B cell (primary cell): Measurements from ENCODE around the gene TTC23L. TPM values are rescaled to one million over a fixed set of nuclear protein-coding genes. Genes with fewer than 3 reads are reported as not detected.

Source experiments
- ATAC-seq: fragments of 200-7000 bp; cut with Tn5 transposase; one replicate; pipeline ENCODE4 v1.10.0; 2021; ENCODE audit warnings: low read depth, mild to moderate bottlenecking, moderate number of reproducible peaks, moderate library complexity
- CTCF ChIA-PET: fragments of 350-600 bp; sonication (Branson Sonifier 250); formaldehyde crosslinking; loops from one replicate; lab custom pipeline; 2021; ENCODE audit warnings: antibody characterized with exemption, inconsistent platforms; lab: Charles Lee
- POLR2A ChIA-PET: fragments of 350-600 bp; sonication (Branson Sonifier 250); formaldehyde crosslinking; loops from one replicate; lab custom pipeline; 2021; ENCODE audit warnings: antibody characterized with exemption; lab: Charles Lee
- DNase-seq: peaks from one replicate; pipeline ENCODE4 v3.0.0; 2013
- H2AFZ ChIP-seq: 2 replicates; pipeline ENCODE4 v1.6.1; 2012; ENCODE audit warnings: mild to moderate bottlenecking, low read depth, low read length; ENCODE audit not compliant: insufficient read depth, poor library complexity, severe bottlenecking
- H3K27ac ChIP-seq, 2 donors: 1 replicate in 1 of 2; 2 replicates in 1 of 2; pipeline ENCODE4 v1.5.1; 2012 to 2013; ENCODE audit warnings: low read length in 2 of 2, mild to moderate bottlenecking in 2 of 2, moderate library complexity in 1 of 2
- H3K27me3 ChIP-seq, 4 experiments: fragments of 200-600 bp in 1 of 4; sonication (generic) in 1 of 4; replicated peaks in 1 of 4; 1 replicate in 2 of 4; 2 replicates in 2 of 4; pipeline versions ENCODE4 v1.6.1 to v1.7.0; 2013 to 2016; ENCODE audit warnings: low read length in 3 of 4, mild to moderate bottlenecking in 2 of 4, mixed read lengths in 1 of 4, moderate library complexity in 1 of 4; ENCODE audit not compliant: insufficient read depth in 4 of 4, control insufficient read depth in 3 of 4; ENCODE audit errors: control extremely low read depth in 1 of 4
- H3K36me3 ChIP-seq, 2 experiments: replicated peaks in 1 of 2; 1 replicate in 1 of 2; 2 replicates in 1 of 2; pipeline versions ENCODE4 v1.6.1 to v1.7.1; 2013; ENCODE audit warnings: low read length in 1 of 2; ENCODE audit not compliant: insufficient read depth in 2 of 2, control insufficient read depth in 1 of 2; ENCODE audit errors: control extremely low read depth in 1 of 2, extremely low read depth in 1 of 2
- H3K4me1 ChIP-seq, 2 donors: fragments of 200-600 bp in 1 of 2; sonication (generic) in 1 of 2; 1 replicate in 1 of 2; 2 replicates in 1 of 2; pipeline versions ENCODE4 v1.5.1 to v1.6.1; 2013 to 2017; ENCODE audit warnings: low read length in 2 of 2; ENCODE audit not compliant: control insufficient read depth in 2 of 2, insufficient read depth in 2 of 2
- H3K4me2 ChIP-seq: replicated peaks from 2 replicates; pipeline ENCODE3; 2012; ENCODE audit warnings: mild to moderate bottlenecking, low read depth, low read length; ENCODE audit not compliant: poor library complexity, severe bottlenecking
- H3K4me3 ChIP-seq, 5 experiments: fragments of 200-600 bp in 1 of 5; sonication (generic) in 1 of 5; 1 replicate in 3 of 5; 2 replicates in 2 of 5; pipeline versions ENCODE4 v1.5.1 to v1.7.0; 2011 to 2016; ENCODE audit warnings: low read length in 4 of 5, mild to moderate bottlenecking in 4 of 5, low read depth in 2 of 5, control low read depth in 1 of 5, moderate library complexity in 1 of 5; ENCODE audit not compliant: insufficient read depth in 1 of 5; ENCODE audit errors: control extremely low read depth in 1 of 5, extremely low read depth in 1 of 5
- H3K79me2 ChIP-seq: fragments of 200-600 bp; sonication (generic); one replicate; pipeline ENCODE4 v1.6.0; 2016; ENCODE audit warnings: low read length; ENCODE audit not compliant: control insufficient read depth, insufficient read depth
- H3K9ac ChIP-seq: fragments of 200-600 bp; sonication (generic); 2 replicates; pipeline ENCODE4 v1.6.1; 2017; ENCODE audit warnings: mild to moderate bottlenecking, low read length, moderate library complexity
- H3K9me3 ChIP-seq, 3 donors: one replicate each; pipeline versions ENCODE4 v1.6.1 to v1.7.1; 2013; ENCODE audit warnings: low read length in 2 of 3; ENCODE audit not compliant: control insufficient read depth in 2 of 3, insufficient read depth in 1 of 3; ENCODE audit errors: control extremely low read depth in 1 of 3
- H4K20me1 ChIP-seq: 2 replicates; pipeline ENCODE4 v1.6.0; 2012; ENCODE audit warnings: mild to moderate bottlenecking, low read length; ENCODE audit not compliant: insufficient read depth, control insufficient read depth, poor library complexity, severe bottlenecking
- H3K27ac Mint-ChIP-seq: one replicate; pipeline ENCODE4 v1.8.0; 2021; ENCODE audit warnings: mixed read lengths
- H3K27me3 Mint-ChIP-seq: one replicate; pipeline ENCODE4 v1.8.0; 2021; ENCODE audit warnings: mixed read lengths
- H3K4me1 Mint-ChIP-seq: one replicate; pipeline ENCODE4 v1.8.0; 2021; ENCODE audit warnings: mixed read lengths
- H3K4me3 Mint-ChIP-seq: one replicate; pipeline ENCODE4 v1.8.0; 2021; ENCODE audit warnings: mixed read lengths
- H3K9me3 Mint-ChIP-seq: one replicate; pipeline ENCODE4 v1.8.0; 2022; ENCODE audit warnings: mixed read lengths; ENCODE audit not compliant: insufficient read depth
- EZH2 ChIP-seq: IDR thresholded peaks from 2 replicates; pipeline ENCODE4 v1.6.1; 2012; ENCODE audit warnings: borderline replicate concordance, low read depth, mild to moderate bottlenecking, moderate library complexity, low read length; ENCODE audit not compliant: insufficient read depth, poor library complexity, severe bottlenecking
- WGBS: methylation state at CpG from one replicate; pipeline ENCODE4 v1.1.5; 2013; ENCODE audit warnings: missing lambda C conversion rate; ENCODE audit not compliant: insufficient coverage; 5-methylcytosine and 5-hydroxymethylcytosine counted together
- intact Hi-C: fragments of 100-400 bp; cut with micrococcal nuclease; formaldehyde crosslinking; loops from one replicate; pipeline ENCODE4 v1.10.0; 2022
- polyA plus RNA-seq: library from polyadenylated mRNA; depleted of rRNA; stranded (reverse); fragments of >200 nt; gene quantifications from 2 replicates; pipeline ENCODE4 v1.2.3, GENCODE V29; 2012
- total RNA-seq, 2 donors: library from RNA; stranded (reverse); fragments of 120-200 nt in 1 of 2; gene quantifications; 1 replicate in 1 of 2; 2 replicates in 1 of 2; pipeline versions ENCODE4 v1.2.3 to v1.2.4, GENCODE V29; 2013 to 2022
- TF ChIP-seq, protein P1 (sequence below): fragments of 200-600 bp; IDR thresholded peaks from one replicate; pipeline ENCODE4 v1.8.0; 2022; ENCODE audit warnings: antibody characterized with exemption, mild to moderate bottlenecking

The TTC23L gene
- total and polyA plus RNA-seq, 2 donors (not counting 1 experiment from before 2014, with no cell fraction given) = 0.03 to 0.15 TPM

DNA sequence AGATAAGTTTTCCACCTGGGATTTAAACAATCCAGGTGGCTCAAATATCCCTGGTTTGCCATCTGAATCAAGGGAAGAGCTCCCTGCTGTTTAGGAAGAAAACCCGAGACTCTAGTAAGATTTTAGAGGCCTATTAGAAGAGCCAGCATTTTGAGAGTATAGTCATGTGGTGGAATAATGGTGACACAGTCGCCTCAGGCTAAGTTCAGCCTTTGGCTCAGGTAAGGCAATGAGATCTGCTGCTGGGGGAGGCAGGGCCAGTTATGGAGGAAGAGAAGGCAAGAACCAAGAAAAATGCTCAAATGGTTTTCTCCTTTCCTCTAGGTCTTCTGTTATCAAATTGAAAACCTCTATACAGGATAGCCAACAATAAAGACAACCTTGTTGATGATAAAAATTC lies 60.1 kb downstream of the TTC23L start:
- WGBS = 89% methylated on average over 2 of the region's 2 CpGs
- H3K9me3 ChIP-seq = no peaks in the 10 kb centered on the region
- no peak for TF ChIP-seq EZH2
- TF ChIP-seq, protein P1, sequence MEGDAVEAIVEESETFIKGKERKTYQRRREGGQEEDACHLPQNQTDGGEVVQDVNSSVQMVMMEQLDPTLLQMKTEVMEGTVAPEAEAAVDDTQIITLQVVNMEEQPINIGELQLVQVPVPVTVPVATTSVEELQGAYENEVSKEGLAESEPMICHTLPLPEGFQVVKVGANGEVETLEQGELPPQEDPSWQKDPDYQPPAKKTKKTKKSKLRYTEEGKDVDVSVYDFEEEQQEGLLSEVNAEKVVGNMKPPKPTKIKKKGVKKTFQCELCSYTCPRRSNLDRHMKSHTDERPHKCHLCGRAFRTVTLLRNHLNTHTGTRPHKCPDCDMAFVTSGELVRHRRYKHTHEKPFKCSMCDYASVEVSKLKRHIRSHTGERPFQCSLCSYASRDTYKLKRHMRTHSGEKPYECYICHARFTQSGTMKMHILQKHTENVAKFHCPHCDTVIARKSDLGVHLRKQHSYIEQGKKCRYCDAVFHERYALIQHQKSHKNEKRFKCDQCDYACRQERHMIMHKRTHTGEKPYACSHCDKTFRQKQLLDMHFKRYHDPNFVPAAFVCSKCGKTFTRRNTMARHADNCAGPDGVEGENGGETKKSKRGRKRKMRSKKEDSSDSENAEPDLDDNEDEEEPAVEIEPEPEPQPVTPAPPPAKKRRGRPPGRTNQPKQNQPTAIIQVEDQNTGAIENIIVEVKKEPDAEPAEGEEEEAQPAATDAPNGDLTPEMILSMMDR = no peak
- no peaks in the 10 kb centered on the region for H3K27me3 ChIP-seq
- H3K79me2 ChIP-seq = no peaks in the 10 kb centered on the region
- Mint-ChIP-seq H3K4me1 (no peaks in the 10 kb centered on the region), H3K27me3 (no peaks in the 10 kb centered on the region), H3K9me3 (no peaks in the 10 kb centered on the region), H3K27ac (no peak overlapping the region), H3K4me3 (no peak overlapping the region)
- no peak overlapping the region for H2AFZ ChIP-seq
- intact Hi-C loops = loop anchor here (10.0 kb wide), 1 partner anchor 244 kb away; the partner anchor contains the start of gene RAI14
- DNase-seq (no peak), ATAC-seq (no peak)
- ChIA-PET POLR2A (no interaction called here), CTCF (interaction anchor here (0.6 to 13.8 kb wide), 24 partner anchors 7 to 427 kb away, joined by 3 to 245 read pairs (median 4); partner anchors contain the start of genes BRIX1, DNAJC21, RAD1 and RAI14)
- no peak overlapping the region for H3K9ac ChIP-seq
- no peak overlapping the region for H3K27ac ChIP-seq
- no peak overlapping the region for H3K4me2 ChIP-seq
- H4K20me1 ChIP-seq = no peaks in the 10 kb centered on the region
- H3K36me3 ChIP-seq = no peaks in the 10 kb centered on the region
- H3K4me1 ChIP-seq = no peaks in the 10 kb centered on the region
- no peak overlapping the region for H3K4me3 ChIP-seq

DNA sequence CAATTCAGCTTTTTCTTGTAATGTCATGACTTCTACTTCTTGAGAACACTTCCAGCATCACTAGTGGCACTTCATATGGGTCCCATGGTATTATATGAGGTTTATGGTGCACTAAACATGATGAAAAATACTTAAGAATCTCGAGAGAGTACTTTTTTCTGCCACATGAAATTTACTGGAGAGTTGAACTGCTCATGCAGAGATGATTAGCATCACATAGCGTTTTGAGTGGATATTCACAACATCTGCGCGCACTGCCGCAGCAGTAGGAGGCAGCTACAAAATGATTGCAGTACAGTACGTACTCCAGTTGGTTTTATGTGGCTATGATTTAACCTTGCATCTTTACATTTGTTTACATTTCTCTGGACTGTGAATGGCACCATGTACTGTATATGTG lies 61.7 kb downstream of the TTC23L start:
- H3K9ac ChIP-seq = no peak overlapping the region
- H3K4me3 ChIP-seq = no peak overlapping the region
- no peaks in the 10 kb centered on the region for H3K27me3 Mint-ChIP-seq
- H3K27me3 ChIP-seq = no peaks in the 10 kb centered on the region
- no peak overlapping the region for H3K27ac ChIP-seq
- H3K27ac Mint-ChIP-seq = no peak overlapping the region
- ATAC-seq (no peak), DNase-seq (no peak)
- no peaks in the 10 kb centered on the region for H3K9me3 ChIP-seq
- H3K4me1 ChIP-seq = no peaks in the 10 kb centered on the region
- ChIA-PET CTCF (interaction anchor here (0.8 to 13.8 kb wide), 4 partner anchors 375 to 425 kb away, joined by 3 to 245 read pairs (median 4); no protein-coding TSS in a partner anchor), POLR2A (no interaction called here)
- no peaks in the 10 kb centered on the region for H3K4me1 Mint-ChIP-seq
- H3K79me2 ChIP-seq = no peaks in the 10 kb centered on the region
- 98% methylated on average over 5 of the region's 6 CpGs for WGBS
- intact Hi-C loops = no loop called here
- no peak overlapping the region for H2AFZ ChIP-seq
- H3K36me3 ChIP-seq = peaks cover 0 to 7% of the 10 kb centered on the region in 2 experiments
- TF ChIP-seq, protein P1 = no peak
- TF ChIP-seq EZH2 = no peak
- no peak overlapping the region for H3K4me3 Mint-ChIP-seq
- H3K9me3 Mint-ChIP-seq = no peaks in the 10 kb centered on the region
- H3K4me2 ChIP-seq = no peak overlapping the region
- H4K20me1 ChIP-seq = no peaks in the 10 kb centered on the region
